DMS79 (cell line): ENCODE results near the gene CIP2A.

Experiments
- DNase-seq: peaks from one replicate; lab custom pipeline; 2025; lab: John Stamatoyannopoulos, UW

Gene CIP2A

GRCh38 chr3:108562565-108562964, 26.7 kb downstream of the CIP2A start:
- DNase-seq, result no peak

- DNase-seq, result no peak
Observed at GRCh38 chr3:108555966-108556581, 33.2 kb downstream of the CIP2A start.

- no peak for DNase-seq
Observed at GRCh38 chr3:108554913-108555571, 34.2 kb downstream of the CIP2A start.

- DNase-seq, result no peak
Observed at GRCh38 chr3:108554229-108554628, 35.0 kb downstream of the CIP2A start.

- DNase-seq, result no peak
Observed at GRCh38 chr3:108552267-108553159, 36.7 kb downstream of the CIP2A start.

- no peak for DNase-seq
Observed at GRCh38 chr3:108548886-108549285, 40.4 kb downstream of the CIP2A start.

GRCh38 chr3:108548304-108548703, 40.9 kb downstream of the CIP2A start:
- DNase-seq, result no peak

GRCh38 chr3:108546692-108547091, 42.5 kb downstream of the CIP2A start:
- no peak for DNase-seq

- DNase-seq, result no peak
Observed at GRCh38 chr3:108546247-108546646, 43.0 kb downstream of the CIP2A start.

GRCh38 chr3:108538083-108538482, 51.2 kb downstream of the CIP2A start:
- no peak for DNase-seq

- DNase-seq, result no peak
Observed at GRCh38 chr3:108528459-108529252, 60.6 kb downstream of the CIP2A start.

GRCh38 chr3:108527817-108528216, 61.4 kb downstream of the CIP2A start:
- DNase-seq, result no peak

GRCh38 chr3:108527109-108527508, 62.1 kb downstream of the CIP2A start:
- no peak for DNase-seq

GRCh38 chr3:108525971-108526370, 63.3 kb downstream of the CIP2A start:
- DNase-seq, result no peak

- no peak for DNase-seq
Observed at GRCh38 chr3:108525256-108525655, 64.0 kb downstream of the CIP2A start.

- no peak for DNase-seq
Observed at GRCh38 chr3:108524537-108524936, 64.7 kb downstream of the CIP2A start.

- DNase-seq, result no peak
Observed at GRCh38 chr3:108518895-108519294, 70.3 kb downstream of the CIP2A start.

- no peak for DNase-seq
Observed at GRCh38 chr3:108516881-108517280, 72.4 kb downstream of the CIP2A start.

GRCh38 chr3:108513961-108514360, 75.3 kb downstream of the CIP2A start:
- no peak for DNase-seq

- no peak for DNase-seq
Observed at GRCh38 chr3:108512671-108513070, 76.6 kb downstream of the CIP2A start.

- no peak for DNase-seq
Observed at GRCh38 chr3:108511490-108511889, 77.7 kb downstream of the CIP2A start.

GRCh38 chr3:108511055-108511454, 78.2 kb downstream of the CIP2A start:
- DNase-seq, result no peak
